HG02798 (cell line): Measurements from ENCODE around the gene SETD1A.
"Not testable (repeated sequence)": the region's sequence is repeated elsewhere in the genome, so short reads cannot be mapped to it uniquely, and the experiment has no call there.

Experiments
- ATAC-seq: cut with Tn5 transposase; IDR thresholded peaks from one replicate; pipeline ENCODE4 v1.9.1; 2021; ENCODE audit warnings: mild to moderate bottlenecking; ENCODE audit not compliant: unreplicated experiment, poor library complexity

The SETD1A gene

DNA sequence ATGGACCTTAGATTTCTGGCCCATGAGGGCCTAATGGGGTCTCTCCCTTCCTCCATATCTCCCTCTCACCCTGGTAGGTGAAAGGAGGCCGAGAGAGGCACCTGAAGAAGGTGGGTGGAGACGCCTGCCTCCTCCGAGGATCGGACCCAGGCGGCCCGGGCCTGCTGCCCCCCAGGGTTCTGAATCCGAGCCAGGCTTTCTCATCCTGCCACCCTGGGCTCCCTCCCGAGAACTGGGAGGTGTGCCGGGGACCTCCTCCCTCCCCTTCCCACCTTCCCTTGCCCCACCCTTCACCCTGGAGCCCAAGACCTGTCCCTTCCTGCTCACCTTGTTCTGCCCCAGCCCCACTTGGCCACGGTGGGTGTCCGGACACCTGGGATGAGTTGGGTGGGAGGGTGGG, 29.2 kb upstream of the SETD1A start:
- no peak for ATAC-seq

DNA sequence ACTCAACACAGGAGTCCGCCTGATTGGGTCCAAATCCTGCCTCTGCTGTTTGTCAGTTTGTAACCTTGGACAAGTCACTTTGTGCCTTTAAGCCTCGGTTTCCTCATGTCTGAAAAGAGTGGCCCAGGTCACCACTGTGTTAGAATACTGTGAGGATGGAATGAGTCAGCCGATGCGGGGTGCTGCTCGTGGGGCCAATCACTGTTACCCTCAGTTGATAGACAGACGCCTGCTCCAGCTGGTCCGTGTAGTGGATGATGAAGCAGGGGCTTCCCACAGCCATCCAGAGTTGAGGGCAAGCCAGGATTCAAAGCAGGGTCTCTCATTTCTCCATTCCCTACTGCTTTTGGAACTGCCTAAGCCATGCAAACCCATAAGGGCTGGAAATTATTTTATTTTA, 28.4 kb upstream of the SETD1A start:
- ATAC-seq, result no peak

DNA sequence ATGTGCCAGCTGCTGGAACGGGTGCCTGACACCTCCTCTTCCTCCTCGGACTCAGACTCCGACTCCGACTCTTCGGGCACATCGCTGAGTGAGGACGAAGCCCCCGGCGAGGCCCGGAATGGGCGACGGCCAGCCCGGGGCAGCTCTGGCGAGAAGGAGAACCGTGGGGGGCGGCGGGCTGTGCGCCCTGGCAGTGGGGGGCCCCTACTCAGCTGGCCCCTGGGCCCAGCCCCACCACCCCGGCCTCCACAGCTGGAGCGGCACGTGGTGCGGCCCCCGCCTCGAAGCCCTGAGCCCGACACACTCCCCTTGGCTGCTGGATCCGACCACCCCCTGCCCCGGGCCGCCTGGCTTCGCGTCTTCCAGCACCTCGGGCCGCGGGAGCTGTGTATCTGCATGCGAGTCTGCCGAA, 27.4 kb upstream of the SETD1A start:
- no peak for ATAC-seq

DNA sequence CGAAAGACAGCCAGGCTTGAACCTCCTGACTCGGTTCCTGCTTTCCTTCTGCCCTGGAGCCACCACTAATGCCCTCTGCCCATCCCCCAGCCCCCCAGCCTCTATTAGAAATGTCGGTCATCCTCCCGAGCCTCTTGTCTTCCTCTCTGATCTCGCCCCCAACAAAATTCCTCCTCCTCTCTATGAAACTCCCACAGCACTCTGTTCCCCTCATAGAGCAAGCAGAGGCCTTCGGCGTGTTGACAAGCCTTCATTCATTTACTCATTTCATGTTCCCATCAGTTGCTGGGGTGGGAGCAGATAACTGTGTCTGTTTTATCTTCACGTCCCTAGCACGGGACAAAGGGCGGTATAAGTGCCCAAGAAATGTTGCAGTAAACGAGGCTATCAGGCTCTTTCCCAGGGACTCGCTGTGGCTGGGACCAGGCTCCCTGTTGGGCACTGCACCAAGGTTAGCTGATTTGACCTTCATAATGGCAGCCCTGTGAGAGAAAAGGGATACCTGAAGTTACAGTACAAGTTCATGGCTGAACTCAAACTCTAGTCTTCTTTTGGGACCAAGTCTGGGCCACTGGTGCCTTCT, 26.4 kb upstream of the SETD1A start:
- no peak for ATAC-seq

GRCh38 chr16:30934827-30935557, 22.6 kb upstream of the SETD1A start:
- ATAC-seq, result no peak

DNA sequence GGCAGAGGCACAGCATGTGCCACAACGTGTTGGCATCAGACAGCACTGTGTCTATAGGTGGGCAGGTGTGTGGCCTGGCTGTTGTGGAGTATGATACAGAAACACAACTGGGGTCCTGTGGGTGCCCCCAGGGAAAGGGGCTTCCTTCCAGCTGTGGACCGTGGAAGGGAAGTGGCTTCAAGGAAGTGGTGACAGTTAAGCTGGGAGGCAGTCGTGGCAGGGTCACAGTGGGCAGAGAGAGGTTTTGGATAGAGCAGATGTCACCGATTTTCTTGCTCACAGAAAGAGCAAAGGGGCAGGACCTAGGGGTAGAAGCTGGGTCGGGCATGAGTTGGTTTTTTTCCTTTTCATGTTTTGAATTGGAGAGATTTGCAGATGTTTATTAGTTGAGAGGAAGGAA, 19.9 kb upstream of the SETD1A start:
- no peak for ATAC-seq

DNA sequence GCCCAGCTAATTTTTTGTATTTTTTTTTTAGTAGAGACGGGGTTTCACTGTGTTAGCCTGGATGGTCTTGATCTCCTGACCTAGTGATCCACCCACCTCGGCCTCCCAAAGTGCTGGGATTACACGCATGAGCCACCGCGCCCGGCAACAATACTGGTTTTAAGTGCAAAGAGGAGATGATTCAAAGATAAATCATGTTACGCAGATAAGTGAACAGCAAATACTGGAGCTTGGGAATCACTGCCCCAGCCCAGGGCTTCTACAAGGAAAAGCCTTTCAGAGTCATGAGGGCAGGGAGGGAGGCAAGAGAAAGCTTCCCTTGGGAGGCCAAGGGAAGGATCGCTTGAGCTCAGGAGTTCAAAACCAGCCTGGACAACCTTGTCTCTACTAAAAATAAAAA, 18.0 kb upstream of the SETD1A start:
- not testable (repeated sequence) for ATAC-seq

- peak; percentile 91 for ATAC-seq
Measured at GRCh38 chr16:30941600-30942425, 15.7 kb upstream of the SETD1A start.

GRCh38 chr16:30942426-30942806, 15.1 kb upstream of the SETD1A start:
- ATAC-seq, result no peak

DNA sequence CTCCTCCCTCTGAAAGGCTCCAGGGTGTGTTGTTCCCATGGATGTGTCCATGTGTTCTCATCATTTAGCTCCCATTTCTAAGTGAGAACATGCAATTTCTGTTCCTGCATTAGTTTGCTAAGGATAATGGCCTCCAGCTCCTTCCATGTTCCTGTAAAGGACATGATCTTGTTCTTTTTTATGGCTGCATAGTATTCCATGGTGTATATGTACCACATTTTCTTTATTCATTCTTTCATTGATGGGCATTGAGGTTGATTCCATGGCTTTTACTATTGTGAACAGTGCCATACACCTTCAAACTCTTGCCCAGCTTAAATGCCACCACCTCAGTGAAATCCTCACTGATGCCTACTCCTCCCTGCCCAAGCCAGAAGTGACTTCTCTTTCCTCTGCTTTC, 13.2 kb upstream of the SETD1A start:
- ATAC-seq, result no peak

DNA sequence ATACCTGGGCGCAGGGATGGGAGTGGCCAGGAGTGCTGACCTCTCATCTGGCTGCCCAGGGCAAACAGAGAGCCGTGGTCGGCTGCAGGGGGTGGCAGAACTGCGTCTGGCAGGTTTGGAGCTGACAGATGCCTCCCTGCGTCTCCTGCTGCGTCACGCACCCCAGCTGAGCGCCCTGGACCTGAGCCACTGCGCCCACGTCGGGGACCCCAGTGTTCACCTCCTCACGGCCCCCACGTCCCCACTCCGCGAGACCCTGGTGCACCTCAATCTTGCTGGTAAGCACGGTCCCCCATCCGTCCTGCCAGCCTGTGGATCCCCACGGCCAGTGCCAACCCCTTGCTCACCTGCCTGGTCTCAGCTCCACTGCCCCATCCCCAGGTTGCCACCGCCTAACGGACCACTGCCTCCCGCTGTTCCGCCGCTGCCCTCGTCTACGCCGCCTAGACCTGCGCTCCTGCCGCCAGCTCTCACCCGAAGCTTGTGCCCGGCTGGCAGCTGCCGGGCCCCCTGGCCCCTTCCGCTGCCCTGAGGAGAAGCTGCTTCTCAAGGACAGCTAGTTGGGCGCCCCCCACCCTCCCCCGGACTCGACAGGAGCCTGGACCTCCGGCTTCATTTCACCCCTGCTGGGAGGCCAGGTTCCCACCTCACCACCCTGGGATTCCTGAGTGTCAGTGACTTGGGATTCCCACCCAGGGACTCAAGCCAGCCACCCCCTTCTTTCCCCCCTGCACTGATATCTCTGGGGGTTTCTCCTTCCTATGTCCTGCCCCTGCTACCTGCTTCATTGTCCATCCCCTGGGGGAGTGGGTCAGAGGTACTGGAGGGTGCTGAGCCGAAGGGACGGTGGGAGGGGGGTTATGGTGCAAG, 10.6 kb upstream of the SETD1A start:
- no peak for ATAC-seq

- ATAC-seq, result no peak
Measured at GRCh38 chr16:30947541-30947858, 10.1 kb upstream of the SETD1A start.

GRCh38 chr16:30947859-30948666, 9.5 kb upstream of the SETD1A start:
- ATAC-seq, result no peak

GRCh38 chr16:30948667-30949649, 8.6 kb upstream of the SETD1A start, which contains the start of gene ORAI3:
Gene ORAI3 (plus strand): TSS chr16:30949068. CDS start chr16:30949290, 222 bp downstream.
- ATAC-seq, result peak; percentile 56

DNA sequence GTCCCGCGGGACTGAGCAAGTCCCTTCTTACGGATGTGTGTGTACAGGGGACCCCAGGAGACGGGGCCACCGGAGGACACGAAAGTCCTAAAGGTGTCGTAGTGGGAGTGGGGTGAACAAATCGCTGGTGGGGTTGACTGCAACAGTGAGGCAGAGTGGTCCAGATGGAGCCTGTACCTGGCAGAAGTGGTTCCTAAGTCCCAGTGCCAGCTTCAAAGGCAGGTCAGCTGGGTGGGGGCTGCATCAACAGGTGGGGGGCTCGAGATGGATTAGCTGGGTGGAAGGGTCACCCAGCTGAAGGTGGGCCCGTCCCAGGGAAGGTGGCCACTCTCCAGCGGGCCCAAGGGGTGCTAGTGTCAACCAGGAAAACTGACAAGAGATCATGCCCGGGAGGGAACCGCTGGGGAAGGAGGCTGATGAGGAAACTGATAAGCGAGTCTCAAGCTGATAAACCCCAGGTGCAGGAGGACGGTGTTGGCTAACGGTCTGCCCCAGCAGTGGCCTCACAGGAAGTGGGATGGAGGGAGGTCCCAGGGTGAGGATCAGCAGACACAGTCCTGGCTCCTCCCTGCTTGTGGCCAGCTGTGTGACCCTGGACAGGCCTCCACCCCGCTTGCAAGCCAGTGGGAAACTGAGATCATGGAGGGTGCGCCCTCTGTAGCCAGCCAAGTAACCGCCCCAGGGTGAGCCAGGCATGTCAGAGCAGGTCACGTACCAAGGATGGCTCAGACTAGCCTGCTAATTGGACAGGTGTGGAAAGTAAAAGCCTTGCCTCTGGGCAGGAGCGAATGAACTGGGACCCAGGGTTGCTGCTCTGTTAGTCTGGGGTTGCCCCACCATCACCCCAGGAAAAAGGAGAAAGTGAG, 7.7 kb upstream of the SETD1A start:
- ATAC-seq, result peak; percentile 48

DNA sequence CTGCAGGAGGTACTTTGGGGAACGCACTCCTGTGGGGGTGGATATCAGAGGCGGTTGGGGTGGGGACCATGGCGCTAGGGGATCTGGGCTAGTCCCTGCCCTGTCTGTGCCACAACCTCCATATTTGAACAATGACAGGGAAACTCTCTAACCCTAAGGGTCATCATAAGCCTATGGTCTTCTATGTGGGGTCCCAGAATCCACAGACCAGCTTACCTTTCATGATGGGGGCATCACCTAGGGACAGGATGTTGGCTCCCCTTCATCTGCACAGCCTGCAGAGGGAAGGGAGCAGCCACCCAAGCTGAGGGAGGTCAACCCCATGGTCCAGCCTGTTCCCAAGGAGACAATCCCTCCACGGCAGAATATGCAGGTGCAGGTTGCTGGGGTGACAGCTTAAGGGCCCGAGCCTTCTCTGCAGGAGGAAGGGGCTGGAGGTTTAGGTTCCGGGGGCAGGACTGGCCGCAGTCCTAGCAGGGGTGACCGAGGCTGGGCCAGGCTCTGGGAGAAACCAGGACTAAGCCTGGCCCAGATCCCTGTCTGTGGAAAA, 7.0 kb upstream of the SETD1A start:
- ATAC-seq, result no peak

- ATAC-seq, result no peak
Measured at GRCh38 chr16:30951193-30951592, 6.4 kb upstream of the SETD1A start.
